Ascending aorta (tissue), 2 donors: ENCODE data around the gene CELSR3. TPM values are rescaled to one million over a fixed set of nuclear protein-coding genes. Genes with fewer than 3 reads are reported as not detected.

Source experiments
- DNase-seq, 2 donors: peaks; one replicate each; pipeline ENCODE4 v3.0.0-alpha.2; 2019; ENCODE audit warnings: low spot score in 2 of 2
- H3K27ac ChIP-seq, 2 donors: fragments of 200-600 bp; sonication (generic); one replicate each; pipeline ENCODE4 v1.5.1; 2016 to 2017; ENCODE audit warnings: mild to moderate bottlenecking in 1 of 2
- H3K27me3 ChIP-seq: fragments of 200-600 bp; sonication (generic); one replicate; pipeline ENCODE4 v1.5.1; 2017
- H3K36me3 ChIP-seq, 2 donors: fragments of 200-600 bp; sonication (generic); one replicate each; pipeline ENCODE4 v1.5.1; 2016
- H3K4me1 ChIP-seq, 2 donors: fragments of 200-600 bp; sonication (generic); one replicate each; pipeline ENCODE4 v1.5.1; 2016 to 2017; ENCODE audit warnings: mild to moderate bottlenecking in 1 of 2
- H3K4me3 ChIP-seq, 2 donors: fragments of 200-600 bp; sonication (generic); one replicate each; pipeline ENCODE4 v1.5.1; 2016 to 2017; ENCODE audit warnings: mild to moderate bottlenecking in 1 of 2
- H3K9me3 ChIP-seq, 2 donors: fragments of 200-600 bp; sonication (generic); one replicate each; pipeline ENCODE4 v1.5.1; 2016
- intact Hi-C: fragments of 100-400 bp; cut with DNase I; formaldehyde crosslinking; loops from one replicate; pipeline ENCODE4 v1.15.1; 2023
- total RNA-seq: library from RNA; depleted of rRNA; stranded (reverse); fragments of >200 nt; gene quantifications from one replicate; pipeline ENCODE4 v1.1.0, GENCODE V29; 2016
- TF ChIP-seq, protein P1 (sequence below), 3 experiments: fragments of 200-600 bp in 2 of 3; fragments of 450-650 bp in 1 of 3; sonication (generic) in 2 of 3; IDR thresholded peaks; one replicate each; pipeline ENCODE4 v1.5.1; 2016 to 2019; ENCODE audit warnings: antibody characterized with exemption in 3 of 3, mild to moderate bottlenecking in 1 of 3, moderate library complexity in 1 of 3

Gene CELSR3
- total RNA-seq, 1 donor from 2014 or later = 2.6 TPM

DNA sequence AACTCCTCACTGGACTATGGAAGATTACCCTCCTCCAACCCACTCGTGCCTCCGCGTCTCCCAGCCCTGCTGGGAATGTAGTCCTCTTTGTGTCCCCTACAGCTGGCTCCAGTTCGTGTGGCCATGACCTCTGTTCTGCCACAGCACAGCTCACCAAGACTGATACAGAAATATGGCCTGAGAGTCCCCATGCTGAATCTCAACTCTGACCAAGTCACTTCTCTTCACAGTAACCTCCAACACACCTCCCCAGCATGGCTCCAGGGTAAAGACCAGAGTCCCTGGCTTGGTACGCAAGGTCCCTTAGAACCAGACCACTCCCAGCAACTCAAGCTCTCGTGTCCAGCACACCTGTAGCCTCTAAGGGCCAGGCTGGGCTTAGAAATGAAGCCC is 65.3 kb downstream of the CELSR3 start:
- H3K9me3 ChIP-seq = no peaks in the 10 kb centered on the region
- no peak for DNase-seq
- no peaks in the 10 kb centered on the region for H3K27me3 ChIP-seq
- H3K36me3 ChIP-seq = peaks cover 34 to 43% of the 10 kb centered on the region in 2 donors
- peak overlapping the region; percentile 94 to 95 for H3K27ac ChIP-seq
- TF ChIP-seq, protein P1, sequence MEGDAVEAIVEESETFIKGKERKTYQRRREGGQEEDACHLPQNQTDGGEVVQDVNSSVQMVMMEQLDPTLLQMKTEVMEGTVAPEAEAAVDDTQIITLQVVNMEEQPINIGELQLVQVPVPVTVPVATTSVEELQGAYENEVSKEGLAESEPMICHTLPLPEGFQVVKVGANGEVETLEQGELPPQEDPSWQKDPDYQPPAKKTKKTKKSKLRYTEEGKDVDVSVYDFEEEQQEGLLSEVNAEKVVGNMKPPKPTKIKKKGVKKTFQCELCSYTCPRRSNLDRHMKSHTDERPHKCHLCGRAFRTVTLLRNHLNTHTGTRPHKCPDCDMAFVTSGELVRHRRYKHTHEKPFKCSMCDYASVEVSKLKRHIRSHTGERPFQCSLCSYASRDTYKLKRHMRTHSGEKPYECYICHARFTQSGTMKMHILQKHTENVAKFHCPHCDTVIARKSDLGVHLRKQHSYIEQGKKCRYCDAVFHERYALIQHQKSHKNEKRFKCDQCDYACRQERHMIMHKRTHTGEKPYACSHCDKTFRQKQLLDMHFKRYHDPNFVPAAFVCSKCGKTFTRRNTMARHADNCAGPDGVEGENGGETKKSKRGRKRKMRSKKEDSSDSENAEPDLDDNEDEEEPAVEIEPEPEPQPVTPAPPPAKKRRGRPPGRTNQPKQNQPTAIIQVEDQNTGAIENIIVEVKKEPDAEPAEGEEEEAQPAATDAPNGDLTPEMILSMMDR (IDR thresholded peaks at IDR 0.05) = no peak
- no peak overlapping the region for H3K4me3 ChIP-seq
- peaks cover 24 to 50% of the 10 kb centered on the region in 2 donors for H3K4me1 ChIP-seq
- intact Hi-C loops = loop anchor here (5.0 kb wide), 1 partner anchor 40 kb away; the partner anchor contains the start of gene SLC26A6

DNA sequence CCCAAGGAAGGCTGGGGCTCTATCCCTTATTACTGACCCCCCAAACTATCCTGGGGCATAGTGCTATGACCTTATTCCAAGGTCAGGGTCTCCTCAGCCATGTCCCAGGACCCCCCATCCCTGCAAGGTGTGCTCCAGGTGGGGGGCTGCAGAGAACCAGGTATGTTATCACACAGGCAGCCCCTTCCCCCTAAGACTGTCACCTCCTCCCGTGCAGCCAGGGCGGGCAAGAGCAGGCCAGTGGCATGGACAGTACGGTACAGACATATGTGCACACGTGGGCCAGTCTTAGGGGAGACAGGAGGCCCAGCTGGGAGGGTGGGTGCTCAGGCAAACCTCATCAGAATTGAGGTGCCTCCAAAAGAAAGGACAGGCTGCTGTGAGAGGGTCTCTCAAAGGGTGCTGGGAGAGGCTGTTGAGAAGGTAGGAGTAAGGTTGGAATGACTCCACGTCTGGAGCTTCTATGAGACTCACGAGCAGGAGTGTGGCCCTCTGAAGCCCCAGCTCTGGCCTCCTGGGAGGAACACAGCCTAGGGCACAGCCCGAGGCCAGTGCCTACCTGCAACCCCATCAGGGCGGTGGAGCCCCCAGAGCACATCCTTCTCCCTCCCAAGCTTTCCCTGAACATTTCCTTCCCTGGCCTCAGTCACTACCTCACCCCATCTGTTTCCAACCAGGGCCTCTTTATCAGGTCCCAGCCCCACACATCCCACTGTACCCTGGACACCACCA is 65.8 kb downstream of the CELSR3 start:
- no peak for DNase-seq
- TF ChIP-seq, protein P1 (IDR thresholded peaks at IDR 0.05) = no peak
- Histone ChIP-seq H3K27me3 (no peaks in the 10 kb centered on the region), H3K27ac (peak overlapping the region; percentile 94 to 95), H3K4me3 (no peak overlapping the region), H3K36me3 (peaks cover 28 to 37% of the 10 kb centered on the region in 2 donors), H3K4me1 (peaks cover 24 to 50% of the 10 kb centered on the region in 2 donors), H3K9me3 (no peaks in the 10 kb centered on the region)
- intact Hi-C loops = loop anchor here (5.0 kb wide), 1 partner anchor 40 kb away; the partner anchor contains the start of gene SLC26A6

DNA sequence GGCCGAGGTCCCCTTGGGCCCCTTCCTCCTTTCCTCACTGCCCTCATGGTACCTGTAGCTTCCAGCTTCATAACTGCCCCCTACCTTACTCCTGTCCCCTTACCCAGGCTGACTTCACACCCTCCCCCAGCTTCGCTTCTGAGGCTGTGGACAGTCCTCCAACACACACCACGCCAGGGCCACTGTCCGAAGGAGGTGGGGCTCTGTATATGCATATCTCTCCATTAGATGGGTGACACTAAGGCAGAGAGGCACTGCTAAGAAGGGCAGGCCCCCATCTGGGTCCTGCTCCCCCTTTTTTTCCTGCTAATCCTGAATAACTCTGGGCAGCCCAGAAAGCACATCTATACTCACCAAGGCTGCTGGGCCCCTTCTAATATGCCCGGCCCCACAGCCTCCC is 66.5 kb downstream of the CELSR3 start:
- peak overlapping the region; percentile 94 to 95 for H3K27ac ChIP-seq
- no peak for DNase-seq
- TF ChIP-seq, protein P1 (IDR thresholded peaks at IDR 0.05) = no peak
- intact Hi-C loops = loop anchor here (5.0 kb wide), 1 partner anchor 41 kb away; the partner anchor contains the start of gene SLC26A6
- H3K4me3 ChIP-seq = no peak overlapping the region
- no peaks in the 10 kb centered on the region for H3K27me3 ChIP-seq
- peaks cover 24 to 50% of the 10 kb centered on the region in 2 donors for H3K4me1 ChIP-seq
- H3K9me3 ChIP-seq = no peaks in the 10 kb centered on the region
- H3K36me3 ChIP-seq = peaks cover 21 to 30% of the 10 kb centered on the region in 2 donors

DNA sequence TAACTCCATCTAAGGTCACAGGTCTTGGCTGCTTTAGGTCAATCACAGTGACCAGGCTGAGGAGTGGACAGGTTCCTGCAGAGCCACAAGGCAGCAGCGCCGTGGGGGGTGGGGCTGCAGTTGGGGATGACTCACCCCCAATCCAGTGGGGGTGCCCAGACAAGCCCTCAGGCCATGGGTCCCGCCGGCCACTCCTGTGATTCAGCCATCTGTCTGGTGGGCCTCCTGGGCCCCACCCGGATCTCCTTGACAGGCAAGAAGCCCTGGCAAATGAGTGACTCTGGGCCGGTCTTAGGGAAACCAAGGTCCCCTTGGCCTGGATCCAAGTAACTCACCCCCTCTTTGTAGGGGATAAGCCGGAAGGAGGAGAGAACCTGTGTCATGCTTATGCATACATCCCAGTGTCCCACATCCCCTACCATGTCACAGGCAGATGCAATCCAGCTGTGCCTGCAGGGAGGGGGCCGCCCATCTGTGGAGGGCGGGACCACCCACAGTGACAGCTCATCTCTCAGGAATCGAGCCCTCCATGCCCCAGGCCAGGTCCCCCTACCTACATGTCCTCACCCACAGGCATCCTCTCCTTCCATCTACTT is 67.1 kb downstream of the CELSR3 start:
- TF ChIP-seq, protein P1 (IDR thresholded peaks at IDR 0.05) = no peak
- H3K27me3 ChIP-seq = no peaks in the 10 kb centered on the region
- peak overlapping the region; percentile 44 to 73 for H3K4me3 ChIP-seq
- H3K9me3 ChIP-seq = no peaks in the 10 kb centered on the region
- peaks cover 16 to 25% of the 10 kb centered on the region in 2 donors for H3K36me3 ChIP-seq
- peak overlapping the region; percentile 94 to 95 for H3K27ac ChIP-seq
- peak; percentile 66 to 91 for DNase-seq
- intact Hi-C loops = loop anchor here (1.0 to 5.0 kb wide), 3 partner anchors 23 to 42 kb away; partner anchors contain the start of gene SLC26A6
- H3K4me1 ChIP-seq = peaks cover 24 to 50% of the 10 kb centered on the region in 2 donors

DNA sequence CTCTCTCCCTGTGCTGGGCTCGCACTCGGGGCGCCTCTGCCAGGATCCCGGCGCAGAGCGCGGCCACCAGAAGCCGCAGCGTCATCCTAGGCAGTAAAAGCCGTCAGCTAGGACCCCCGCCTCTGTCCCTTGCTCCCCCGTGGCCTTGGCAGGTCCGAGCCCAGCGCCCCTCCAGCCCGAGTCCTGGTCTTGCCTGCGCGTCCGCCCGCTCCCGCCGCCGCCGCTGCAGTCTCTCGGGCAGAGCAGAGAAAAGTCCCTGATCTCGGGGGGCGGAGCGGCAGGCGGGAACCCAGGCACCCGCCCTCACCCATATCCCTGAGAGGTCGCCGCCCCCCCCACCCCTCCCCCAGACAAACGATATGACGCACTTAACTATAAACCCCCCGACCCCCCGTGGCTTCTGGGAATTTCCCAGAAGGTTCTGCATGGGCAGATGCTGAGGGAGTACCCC is 67.6 kb downstream of the CELSR3 start, which contains the start of gene COL7A1:
TSS of gene COL7A1 (minus strand) at position 255 of the 451 bp plus-strand sequence. CDS start at position 85, 170 bp downstream.
- H3K36me3 ChIP-seq = peaks cover 11 to 20% of the 10 kb centered on the region in 2 donors
- TF ChIP-seq, protein P1 (IDR thresholded peaks at IDR 0.05) = no peak
- peaks cover 24 to 45% of the 10 kb centered on the region in 2 donors for H3K4me1 ChIP-seq
- no peak for DNase-seq
- intact Hi-C loops = loop anchor here (1.0 to 5.0 kb wide), 3 partner anchors 23 to 42 kb away; partner anchors contain the start of gene SLC26A6
- no peaks in the 10 kb centered on the region for H3K9me3 ChIP-seq
- H3K4me3 ChIP-seq = peak within 1 kb of the TSS; percentile 44 to 73
- H3K27ac ChIP-seq = peak within 1 kb of the TSS; percentile 94 to 95
- no peaks in the 10 kb centered on the region for H3K27me3 ChIP-seq
